ENCODE measurements around the gene ROPN1B.

ROPN1B gene

GRCh38 chr3:126025862-126026261 is 56.9 kb downstream of the ROPN1B start:
- TF ChIP-seq, protein P1, sequence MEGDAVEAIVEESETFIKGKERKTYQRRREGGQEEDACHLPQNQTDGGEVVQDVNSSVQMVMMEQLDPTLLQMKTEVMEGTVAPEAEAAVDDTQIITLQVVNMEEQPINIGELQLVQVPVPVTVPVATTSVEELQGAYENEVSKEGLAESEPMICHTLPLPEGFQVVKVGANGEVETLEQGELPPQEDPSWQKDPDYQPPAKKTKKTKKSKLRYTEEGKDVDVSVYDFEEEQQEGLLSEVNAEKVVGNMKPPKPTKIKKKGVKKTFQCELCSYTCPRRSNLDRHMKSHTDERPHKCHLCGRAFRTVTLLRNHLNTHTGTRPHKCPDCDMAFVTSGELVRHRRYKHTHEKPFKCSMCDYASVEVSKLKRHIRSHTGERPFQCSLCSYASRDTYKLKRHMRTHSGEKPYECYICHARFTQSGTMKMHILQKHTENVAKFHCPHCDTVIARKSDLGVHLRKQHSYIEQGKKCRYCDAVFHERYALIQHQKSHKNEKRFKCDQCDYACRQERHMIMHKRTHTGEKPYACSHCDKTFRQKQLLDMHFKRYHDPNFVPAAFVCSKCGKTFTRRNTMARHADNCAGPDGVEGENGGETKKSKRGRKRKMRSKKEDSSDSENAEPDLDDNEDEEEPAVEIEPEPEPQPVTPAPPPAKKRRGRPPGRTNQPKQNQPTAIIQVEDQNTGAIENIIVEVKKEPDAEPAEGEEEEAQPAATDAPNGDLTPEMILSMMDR (IDR thresholded peaks at IDR 0.05; ENCODE audit: unreplicated experiment in 3 of 3) = no peak
- Mint-ChIP-seq H3K27ac (no peak overlapping the region), H3K4me1 (peaks cover 12% of the 10 kb centered on the region)

GRCh38 chr3:126026277-126026751 is 57.3 kb downstream of the ROPN1B start:
- Mint-ChIP-seq H3K36me3 (ENCODE audit: low read depth) (peaks cover 60% of the 10 kb centered on the region), H3K4me1 (peaks cover 9% of the 10 kb centered on the region), H3K4me3 (no peak overlapping the region), H3K27ac (no peak overlapping the region), H3K27me3 (ENCODE audit: low read depth) (no peaks in the 10 kb centered on the region), H3K9me3 (peaks cover 19% of the 10 kb centered on the region)
- TF ChIP-seq, protein P1 (IDR thresholded peaks at IDR 0.05; ENCODE audit: unreplicated experiment in 3 of 3) = no peak

More at GRCh38 chr3:126025862-126026261, 56.9 kb downstream of the ROPN1B start:
- Mint-ChIP-seq H3K9me3 (peaks cover 19% of the 10 kb centered on the region), H3K27me3 (ENCODE audit: low read depth) (no peaks in the 10 kb centered on the region), H3K36me3 (ENCODE audit: low read depth) (peaks cover 64% of the 10 kb centered on the region), H3K4me3 (no peak overlapping the region)

- H3K27ac Mint-ChIP-seq = no peak overlapping the region
- H3K27me3 Mint-ChIP-seq (ENCODE audit: low read depth) = no peaks in the 10 kb centered on the region
- H3K4me3 Mint-ChIP-seq = no peak overlapping the region
- H3K4me1 Mint-ChIP-seq = peaks cover 7% of the 10 kb centered on the region
- TF ChIP-seq, protein P1 (IDR thresholded peaks at IDR 0.05; ENCODE audit: unreplicated experiment in 3 of 3) = no peak
- H3K9me3 Mint-ChIP-seq = peaks cover 19% of the 10 kb centered on the region
- peaks cover 59% of the 10 kb centered on the region for H3K36me3 Mint-ChIP-seq (ENCODE audit: low read depth)
These were observed 57.8 kb downstream of the ROPN1B start for GRCh38 chr3:126026761-126027160.

DNA sequence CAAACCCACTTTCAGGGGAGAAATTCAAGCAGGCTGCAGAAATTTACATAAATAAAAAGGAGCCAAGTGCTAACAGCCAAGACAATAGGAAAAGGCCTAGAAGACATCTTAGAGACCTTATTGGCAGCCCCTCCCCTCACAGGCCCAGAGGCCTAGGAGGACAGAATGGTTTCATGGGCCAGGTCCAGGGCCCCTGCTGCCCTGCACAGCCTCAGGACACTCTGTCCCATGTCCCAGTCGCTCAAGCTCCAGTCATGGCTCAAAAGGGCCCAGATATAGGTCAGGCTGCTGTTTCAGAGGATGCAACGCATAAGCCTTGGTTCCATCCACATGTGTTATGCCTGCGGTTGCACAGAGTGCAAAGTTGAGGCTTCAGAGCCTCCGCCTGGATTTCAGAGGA is 59.1 kb downstream of the ROPN1B start:
- Mint-ChIP-seq H3K36me3 (ENCODE audit: low read depth) (peaks cover 72% of the 10 kb centered on the region), H3K27ac (no peak overlapping the region), H3K4me1 (peaks cover 10% of the 10 kb centered on the region), H3K9me3 (peaks cover 19% of the 10 kb centered on the region), H3K27me3 (ENCODE audit: low read depth) (no peaks in the 10 kb centered on the region), H3K4me3 (no peak overlapping the region)
- TF ChIP-seq, protein P1 (IDR thresholded peaks at IDR 0.05; ENCODE audit: unreplicated experiment in 3 of 3) = no peak

DNA sequence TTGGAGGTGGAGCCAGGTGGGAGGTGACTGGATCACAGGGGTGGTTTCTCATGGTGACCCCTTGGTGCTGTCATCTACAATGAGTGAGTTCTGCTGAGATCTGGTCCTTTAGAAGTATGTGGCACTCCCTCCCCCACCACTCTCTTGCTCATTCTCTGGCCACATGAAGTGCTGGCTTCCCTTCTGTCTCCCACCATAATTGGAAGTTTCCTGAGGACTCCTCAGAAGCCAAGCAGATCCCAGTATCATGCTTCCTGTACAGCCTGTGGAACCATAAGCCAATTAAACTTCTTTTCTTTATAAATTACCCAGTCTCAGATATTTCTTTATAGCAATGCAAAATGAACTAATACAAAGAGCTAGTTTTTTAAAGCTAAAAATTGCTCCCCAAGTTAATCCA is 60.3 kb downstream of the ROPN1B start:
- TF ChIP-seq, protein P1 (IDR thresholded peaks at IDR 0.05; ENCODE audit: unreplicated experiment in 3 of 3) = no peak
- H3K36me3 Mint-ChIP-seq (ENCODE audit: low read depth) = peaks cover 76% of the 10 kb centered on the region
- no peak overlapping the region for H3K27ac Mint-ChIP-seq
- no peaks in the 10 kb centered on the region for H3K27me3 Mint-ChIP-seq (ENCODE audit: low read depth)
- peaks cover 19% of the 10 kb centered on the region for H3K9me3 Mint-ChIP-seq
- H3K4me3 Mint-ChIP-seq = no peak overlapping the region
- H3K4me1 Mint-ChIP-seq = peaks cover 18% of the 10 kb centered on the region

GRCh38 chr3:126030455-126030854 is 61.5 kb downstream of the ROPN1B start:
- Mint-ChIP-seq H3K4me3 (no peak overlapping the region), H3K4me1 (peaks cover 20% of the 10 kb centered on the region), H3K36me3 (ENCODE audit: low read depth) (peaks cover 76% of the 10 kb centered on the region), H3K9me3 (peaks cover 19% of the 10 kb centered on the region), H3K27me3 (ENCODE audit: low read depth) (no peaks in the 10 kb centered on the region), H3K27ac (no peak overlapping the region)
- TF ChIP-seq, protein P1 (IDR thresholded peaks at IDR 0.05; ENCODE audit: unreplicated experiment in 3 of 3) = no peak
